ENCODE measurements around the gene VSIG1. TPM values are rescaled to one million over a fixed set of nuclear protein-coding genes. Genes with fewer than 3 reads are reported as not detected.

Gene VSIG1
- total RNA-seq, 1 experiment from 2014 or later = not detected

- H2AFZ ChIP-seq = no peak overlapping the region
- peak in 1 of 2 experiments; percentile 6 for DNase-seq
Measured at GRCh38 chrX:108032944-108033343, 11.9 kb upstream of the VSIG1 start.

GRCh38 chrX:108033890-108034289, 11.0 kb upstream of the VSIG1 start:
- H3K27ac ChIP-seq = no peak overlapping the region
- TF ChIP-seq CTCF (conservative IDR thresholded peaks at IDR 0.05) = no peak
- no peak for TF ChIP-seq EZH2 (IDR thresholded peaks at IDR 0.05; ENCODE audit: low read depth)
- no peaks in the 10 kb centered on the region; the same call in 1 of the 2 replicates for H3K9me3 ChIP-seq (ENCODE audit: insufficient read depth, low read depth)
- H3K4me1 ChIP-seq (replicated peaks; ENCODE audit: insufficient read depth) = peaks cover 29% of the 10 kb centered on the region
- BruUV-seq (replicated peaks) = no TSS peak
- no peak for DNase-seq
- intact Hi-C loops (cut with micrococcal nuclease; ENCODE audit: unreplicated experiment) = no loop called here
- no peaks in the 10 kb centered on the region for H3K36me3 ChIP-seq (ENCODE audit: low read depth)
- H3K4me3 ChIP-seq = no peak overlapping the region
- no peak overlapping the region for H3K4me2 ChIP-seq
- H3K79me2 ChIP-seq (ENCODE audit: low read depth) = no peaks in the 10 kb centered on the region
- no peak overlapping the region for H2AFZ ChIP-seq
- no peaks in the 10 kb centered on the region for H3K27me3 ChIP-seq (ENCODE audit: insufficient read depth, low read depth)
- CTCF ChIA-PET = no interaction called here
- POLR2A ChIA-PET (ENCODE audit: unreplicated experiment) = no interaction called here
- no peaks in the 10 kb centered on the region for H3K9me2 ChIP-seq (ENCODE audit: insufficient read depth)
- H4K20me1 ChIP-seq (ENCODE audit: insufficient read depth) = no peaks in the 10 kb centered on the region
- peaks cover 21% of the 10 kb centered on the region for H3F3A ChIP-seq (ENCODE audit: insufficient read depth, low read depth)

More at GRCh38 chrX:108032944-108033343, 11.9 kb upstream of the VSIG1 start:
- no peaks in the 10 kb centered on the region for H3K9me2 ChIP-seq (ENCODE audit: insufficient read depth)
- H3K4me1 ChIP-seq (replicated peaks; ENCODE audit: insufficient read depth) = peaks cover 29% of the 10 kb centered on the region
- no peak overlapping the region for H3K27ac ChIP-seq
- TF ChIP-seq CTCF (conservative IDR thresholded peaks at IDR 0.05) (no peak), EZH2 (IDR thresholded peaks at IDR 0.05; ENCODE audit: low read depth) (no peak)
- no peaks in the 10 kb centered on the region for H3K27me3 ChIP-seq (ENCODE audit: insufficient read depth, low read depth)
- ChIA-PET CTCF (no interaction called here), POLR2A (ENCODE audit: unreplicated experiment) (no interaction called here)
- intact Hi-C loops (cut with micrococcal nuclease; ENCODE audit: unreplicated experiment) = no loop called here
- no peak overlapping the region for H3K4me2 ChIP-seq
- H3K9me3 ChIP-seq (ENCODE audit: insufficient read depth, low read depth) = no peaks in the 10 kb centered on the region; the same call in 1 of the 2 replicates
- H3K36me3 ChIP-seq (ENCODE audit: low read depth) = no peaks in the 10 kb centered on the region
- peaks cover 21% of the 10 kb centered on the region for H3F3A ChIP-seq (ENCODE audit: insufficient read depth, low read depth)
- no peaks in the 10 kb centered on the region for H4K20me1 ChIP-seq (ENCODE audit: insufficient read depth)
- H3K79me2 ChIP-seq (ENCODE audit: low read depth) = no peaks in the 10 kb centered on the region
- no peak overlapping the region for H3K4me3 ChIP-seq
- no TSS peak for BruUV-seq (replicated peaks)

GRCh38 chrX:108034725-108035124, 10.1 kb upstream of the VSIG1 start:
- Histone ChIP-seq H4K20me1 (ENCODE audit: insufficient read depth) (no peaks in the 10 kb centered on the region), H3K27me3 (ENCODE audit: insufficient read depth, low read depth) (no peaks in the 10 kb centered on the region), H3K9me3 (ENCODE audit: insufficient read depth, low read depth) (no peaks in the 10 kb centered on the region; the same call in 1 of the 2 replicates), H3K9me2 (ENCODE audit: insufficient read depth) (no peaks in the 10 kb centered on the region), H3F3A (ENCODE audit: insufficient read depth, low read depth) (peaks cover 21% of the 10 kb centered on the region), H3K4me2 (no peak overlapping the region), H3K79me2 (ENCODE audit: low read depth) (no peaks in the 10 kb centered on the region), H3K4me3 (no peak overlapping the region), H3K27ac (no peak overlapping the region), H3K36me3 (ENCODE audit: low read depth) (no peaks in the 10 kb centered on the region), H2AFZ (no peak overlapping the region), H3K4me1 (replicated peaks; ENCODE audit: insufficient read depth) (peaks cover 29% of the 10 kb centered on the region)
- TF ChIP-seq CTCF (conservative IDR thresholded peaks at IDR 0.05) = no peak
- no peak for TF ChIP-seq EZH2 (IDR thresholded peaks at IDR 0.05; ENCODE audit: low read depth)
- ChIA-PET POLR2A (ENCODE audit: unreplicated experiment) (no interaction called here), CTCF (no interaction called here)
- no TSS peak for BruUV-seq (replicated peaks)
- no peak for DNase-seq
- intact Hi-C loops (cut with micrococcal nuclease; ENCODE audit: unreplicated experiment) = no loop called here
